ENCODE measurements around the gene STON2.
"Not testable (repeated sequence)": the region's sequence is repeated elsewhere in the genome, so short reads cannot be mapped to it uniquely, and the experiment has no call there.

Gene STON2

DNA sequence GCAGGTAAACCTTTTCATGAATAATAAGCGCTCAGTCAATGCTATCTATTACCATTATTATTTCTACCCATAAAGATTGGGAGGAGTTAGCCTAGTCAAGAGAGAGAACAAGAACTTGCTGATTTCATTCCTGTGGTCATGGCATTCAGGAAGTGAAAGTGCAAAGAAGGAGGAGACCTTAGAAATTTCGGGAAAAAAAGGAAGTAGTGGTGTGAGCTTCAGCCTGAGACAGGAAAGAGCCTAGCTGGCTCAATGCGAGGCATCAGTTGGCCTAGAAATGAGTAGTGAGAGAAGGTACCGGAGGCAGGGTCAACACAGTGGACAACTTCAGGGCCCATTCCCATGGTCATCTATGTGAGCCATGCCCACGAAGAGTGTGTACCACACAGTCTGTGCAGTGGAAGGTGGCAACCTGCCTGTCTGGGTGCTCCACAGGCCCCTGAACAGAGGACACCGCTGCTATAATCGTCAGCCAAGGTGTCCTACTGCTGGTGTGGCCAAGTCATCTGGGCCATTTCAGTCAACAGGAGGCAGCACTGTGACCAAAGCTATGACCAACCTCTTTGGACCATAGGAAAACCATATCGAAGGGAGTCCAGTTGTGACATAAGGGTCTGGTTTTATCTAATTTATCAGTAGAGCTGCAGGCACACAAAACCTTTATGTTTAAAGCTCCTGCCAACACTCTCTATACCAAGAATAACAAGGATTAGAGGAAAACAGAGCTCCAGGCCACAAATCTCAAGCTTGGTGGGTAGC is 16.2 kb upstream of the STON2 start:
- DNase-seq = no peak

DNA sequence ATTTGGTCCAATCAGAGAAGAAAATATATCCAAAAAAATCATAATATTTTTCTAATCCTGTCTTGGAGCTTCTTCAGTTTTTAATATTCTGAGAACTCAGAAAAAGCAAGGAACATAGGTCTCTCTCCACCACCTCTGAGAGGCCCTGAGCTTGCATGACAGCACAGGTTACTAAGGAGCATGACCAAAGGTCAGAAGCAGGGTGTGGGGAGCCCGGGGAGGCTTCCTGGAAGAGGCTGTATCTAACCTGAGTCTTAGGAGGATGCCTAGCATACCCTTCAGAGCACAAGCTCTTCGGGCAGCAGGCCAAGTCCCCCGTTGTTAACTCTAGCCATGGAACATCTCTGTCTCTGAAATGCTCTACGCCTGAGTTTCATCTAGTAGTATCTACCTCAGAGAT is 15.7 kb upstream of the STON2 start:
- DNase-seq = no peak

DNA sequence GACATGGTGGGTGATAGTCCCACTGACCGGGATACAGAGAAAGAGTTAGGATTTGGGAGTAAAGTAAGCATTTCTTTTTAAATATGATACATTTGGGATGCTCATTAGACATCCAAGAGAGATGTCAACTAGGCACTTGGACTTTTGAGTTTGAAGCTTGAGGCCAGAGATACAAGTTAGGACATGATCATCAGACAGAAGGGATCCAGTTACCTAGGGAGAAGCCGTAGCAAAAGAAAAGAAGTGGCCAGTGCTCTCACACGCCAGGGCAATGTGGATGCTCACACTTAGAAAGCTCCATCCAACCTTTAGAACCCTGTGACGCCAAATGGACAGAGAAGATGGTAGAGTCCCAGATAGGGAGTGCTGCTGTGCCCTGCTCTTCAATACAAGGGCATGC is 14.0 kb upstream of the STON2 start:
- no peak for DNase-seq

DNA sequence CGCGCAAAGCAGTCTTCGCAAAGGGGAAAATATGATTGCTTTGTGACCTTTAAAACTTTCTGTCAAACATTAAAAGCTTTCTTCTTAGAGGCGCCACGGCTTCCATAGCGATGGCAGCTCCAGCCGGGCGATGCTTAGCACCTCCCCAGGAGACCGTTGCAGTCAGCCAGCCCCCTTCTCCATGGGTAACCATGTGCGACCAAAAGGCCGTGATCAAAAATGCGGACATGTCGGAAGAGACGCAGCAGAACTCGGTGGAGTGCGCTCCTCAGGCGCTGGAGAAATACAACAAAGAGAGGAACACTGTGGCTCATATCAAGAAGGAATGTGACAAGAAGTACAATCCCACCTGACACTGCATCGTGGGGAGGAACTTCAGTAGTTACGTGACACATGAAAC is 12.7 kb upstream of the STON2 start:
- DNase-seq = no peak

DNA sequence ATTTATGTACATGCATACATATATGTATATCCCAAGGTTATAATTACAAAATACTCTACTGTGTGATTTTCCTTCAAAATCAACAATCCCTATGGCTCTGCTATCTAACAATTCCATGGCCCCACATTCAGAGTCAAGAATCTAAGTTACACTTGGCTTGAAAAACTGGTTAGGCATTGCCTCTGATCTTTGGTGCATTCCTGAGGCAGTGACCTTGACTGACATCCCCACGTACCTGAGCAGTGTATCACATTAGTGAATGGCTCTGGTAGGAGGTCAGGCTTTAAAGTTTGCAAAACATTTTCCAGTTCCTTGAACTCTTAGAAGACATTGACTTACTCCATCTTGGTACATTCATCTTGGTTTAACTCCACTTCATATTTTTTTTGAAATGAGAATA is 8.5 kb upstream of the STON2 start:
- DNase-seq = no peak

DNA sequence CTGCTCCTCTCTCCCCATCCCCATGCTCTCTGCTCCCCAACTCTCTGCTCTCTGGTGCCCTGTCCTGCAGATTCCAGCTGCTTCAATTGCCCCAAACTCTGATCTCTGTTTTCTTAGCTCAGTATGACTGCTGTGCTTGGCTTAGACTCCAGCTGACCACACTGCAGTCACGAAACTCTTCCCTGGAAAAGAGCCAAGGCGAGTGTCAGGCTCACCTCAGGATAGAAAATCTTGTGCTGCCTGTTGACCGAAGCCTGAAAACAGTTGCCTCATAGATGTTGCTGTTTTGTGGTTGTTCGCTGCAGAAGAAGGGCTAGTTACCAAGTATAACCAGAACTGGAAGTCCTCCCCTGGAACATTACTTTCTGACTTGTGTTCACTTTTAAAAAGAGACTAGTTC is 6.7 kb upstream of the STON2 start:
- DNase-seq = peak in 1 of 2 experiments; percentile 6

DNA sequence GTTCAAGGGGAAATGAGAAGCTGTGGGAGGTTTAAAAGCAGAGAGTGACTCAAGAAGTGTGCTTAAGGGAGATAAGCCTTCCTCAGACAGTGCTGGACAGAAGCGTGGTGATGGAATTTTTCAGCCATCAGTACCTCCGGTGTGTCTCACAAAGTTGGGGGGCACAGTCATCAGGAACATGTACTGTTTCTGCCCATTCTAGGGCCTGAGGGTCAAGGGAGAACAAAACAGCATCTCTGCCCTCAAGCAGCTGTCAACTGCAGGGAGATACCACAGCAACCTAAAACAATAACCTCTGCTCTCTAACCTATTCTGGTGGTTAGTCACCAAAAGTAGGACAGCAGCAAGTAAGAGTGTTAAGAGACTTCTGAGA is 2.0 kb upstream of the STON2 start:
- no peak for DNase-seq

DNA sequence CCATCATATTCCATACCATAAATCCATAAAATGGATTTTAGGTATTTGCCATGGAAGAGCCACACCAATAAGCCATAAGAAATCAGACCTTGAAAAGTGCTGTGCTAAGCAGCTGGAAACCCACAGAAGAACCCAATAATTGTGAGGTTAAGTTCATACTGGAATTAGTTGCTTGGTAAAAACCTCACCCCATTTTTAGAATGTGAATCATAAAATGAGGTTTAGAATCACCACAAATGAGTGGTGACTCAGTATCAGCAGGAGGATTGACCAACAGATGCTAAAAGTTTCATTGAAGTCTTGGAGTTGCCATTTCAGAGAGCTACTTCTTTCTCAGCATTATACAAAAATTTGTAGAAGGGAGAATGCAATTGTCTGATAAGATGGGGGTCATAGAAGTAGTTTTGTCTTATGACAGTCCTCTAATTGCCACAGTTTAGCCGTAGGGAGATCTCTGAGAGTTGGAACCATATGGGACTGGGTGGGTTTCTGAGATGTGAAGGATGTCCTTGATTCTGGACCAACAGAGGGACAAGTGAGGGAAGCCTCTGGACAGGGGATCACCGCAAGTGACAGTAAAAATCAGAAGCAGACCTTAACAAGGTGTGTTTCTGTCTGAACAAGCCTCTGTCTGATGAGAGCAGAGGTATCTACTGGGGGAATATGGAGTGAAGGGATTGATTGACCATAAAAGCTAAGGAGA is 1.4 kb upstream of the STON2 start:
- DNase-seq = no peak

DNA sequence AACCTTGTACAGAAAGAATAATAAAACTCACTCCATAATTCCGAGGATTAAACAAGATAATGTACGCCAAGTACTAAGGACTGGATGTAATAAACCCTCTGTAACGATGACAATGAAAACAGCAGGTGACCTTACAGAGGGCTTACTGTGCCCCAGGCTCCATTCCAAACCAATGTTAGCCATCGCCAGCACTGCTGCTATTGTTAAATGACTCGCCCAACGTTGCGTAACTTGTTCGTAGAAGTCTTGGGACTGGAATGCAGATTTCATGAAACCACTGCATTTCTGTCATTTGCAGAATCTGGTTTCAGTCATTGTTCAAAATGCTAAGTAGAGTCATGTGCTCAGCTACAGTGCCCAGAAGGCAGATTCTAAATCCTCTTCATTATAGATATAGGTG is 728 bp upstream of the STON2 start:
- peak; percentile 20 to 62 for DNase-seq

DNA sequence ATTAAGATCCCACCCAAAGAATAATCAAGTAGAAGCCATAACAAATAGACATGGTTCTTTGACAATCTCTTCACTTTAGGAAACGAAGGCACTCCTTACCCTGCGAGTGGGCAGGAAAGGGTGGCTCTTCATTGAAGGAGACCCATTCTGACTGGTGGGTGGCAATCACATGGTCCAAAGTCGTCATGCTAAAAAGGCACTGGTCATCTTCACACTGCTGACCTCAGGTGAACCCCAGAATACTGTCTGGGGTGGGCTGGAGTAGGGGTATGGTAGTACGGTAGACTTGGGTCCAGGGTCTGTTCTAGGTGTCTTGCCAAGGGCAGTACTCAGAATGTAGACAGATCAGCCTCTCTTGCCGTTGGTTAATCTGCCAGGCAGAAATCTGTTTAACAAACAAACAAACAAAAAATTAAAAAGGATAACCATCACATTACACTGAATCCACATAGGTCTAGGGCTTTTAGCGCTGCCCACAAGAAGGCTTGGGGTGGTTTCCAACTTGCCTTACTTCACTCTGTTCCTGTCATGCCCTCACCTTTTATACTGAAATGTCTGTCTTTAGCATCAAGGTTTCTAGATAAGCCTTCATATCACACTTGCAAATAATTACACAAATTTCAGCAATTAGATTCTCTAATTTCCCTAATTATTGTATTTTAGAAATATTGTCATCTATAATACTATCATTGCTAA is 1.8 kb downstream of the STON2 start:
- DNase-seq = no peak

DNA sequence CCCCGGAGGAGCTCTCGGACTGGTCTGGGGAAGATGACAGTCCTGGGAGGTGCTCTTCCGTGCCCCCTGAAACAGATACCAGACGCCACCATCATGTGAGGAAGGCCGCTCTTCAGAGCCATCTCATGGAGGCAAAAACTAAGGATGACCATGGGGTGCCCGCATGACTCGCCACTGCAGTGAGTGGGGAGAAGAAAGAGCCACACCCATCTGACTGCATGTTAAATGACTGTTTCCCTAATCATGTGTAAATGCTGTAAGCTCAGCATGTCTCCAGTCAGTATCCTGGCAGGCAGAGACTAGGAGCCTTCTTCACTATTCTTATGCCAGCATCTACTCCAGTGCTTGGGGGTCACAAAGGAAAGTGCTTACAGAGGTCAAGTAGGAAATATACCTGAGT is 4.0 kb downstream of the STON2 start:
- no peak for DNase-seq

DNA sequence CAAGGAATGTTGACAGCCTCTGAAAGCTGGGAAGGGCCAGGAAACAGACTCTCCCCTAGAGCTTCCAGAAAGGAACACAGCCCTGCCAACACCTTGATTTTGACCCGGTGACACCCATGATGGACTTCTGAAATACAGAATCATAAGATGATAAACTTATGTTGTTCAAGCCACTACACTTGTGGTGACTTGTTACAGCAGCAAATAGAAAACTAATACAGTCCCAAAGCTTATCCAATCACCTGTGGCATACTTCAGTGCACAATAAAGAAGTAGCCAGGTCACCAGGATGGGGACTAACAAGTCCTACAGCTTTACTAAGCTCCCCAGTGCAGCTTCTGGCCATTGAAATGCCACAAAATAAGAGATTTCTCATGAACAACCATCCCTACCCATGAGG is 5.4 kb downstream of the STON2 start:
- no peak for DNase-seq

DNA sequence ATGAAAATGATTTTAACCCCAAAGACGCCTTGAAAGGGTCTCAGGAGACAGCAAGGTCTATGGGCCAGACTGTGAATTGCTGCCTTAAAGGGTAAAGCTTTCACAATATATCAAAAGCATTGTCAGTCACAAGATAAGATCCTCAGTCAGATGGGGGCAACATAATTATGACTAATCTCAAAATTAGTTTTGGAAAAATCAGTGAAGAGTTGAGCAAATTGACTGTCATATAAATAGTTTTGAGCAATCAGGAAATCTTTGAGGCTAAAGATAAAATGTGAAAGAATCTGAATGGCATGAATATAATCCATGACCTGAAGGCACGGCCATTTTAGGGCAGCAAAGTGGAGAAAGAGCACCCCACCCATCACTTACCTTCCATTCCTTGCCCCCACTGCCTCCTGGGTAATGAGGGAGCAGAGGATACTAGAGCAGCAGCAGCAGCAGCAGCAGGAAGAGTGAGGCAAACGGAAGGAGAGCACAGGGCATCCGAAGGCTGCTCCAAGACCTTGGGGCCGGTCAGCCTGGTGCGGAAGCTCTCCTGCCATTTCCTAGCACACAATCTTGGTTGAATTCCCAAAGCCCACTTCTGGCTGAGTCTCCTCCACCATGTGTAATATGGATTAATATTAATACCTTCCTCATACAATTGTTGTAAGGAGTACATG is 7.0 kb downstream of the STON2 start:
- no peak for DNase-seq

DNA sequence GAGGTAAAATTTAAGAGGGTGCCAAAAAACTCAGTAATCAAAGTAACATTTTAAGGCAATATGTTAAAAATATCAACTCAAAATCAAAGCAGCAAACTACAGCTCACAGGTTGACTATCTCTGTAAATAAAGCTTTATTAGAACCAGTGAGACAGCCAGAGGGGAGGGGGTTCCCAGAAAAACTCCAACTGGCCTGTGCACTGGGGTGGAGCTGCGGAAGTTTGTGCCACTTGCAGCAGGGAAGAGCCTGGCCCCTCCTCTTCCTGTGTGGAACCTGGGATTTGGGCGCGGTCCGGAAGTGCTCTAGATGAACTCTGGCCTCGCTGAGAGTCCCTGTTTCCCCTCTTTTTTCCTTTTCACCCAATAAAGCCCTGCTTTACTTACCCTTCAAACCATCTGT is 8.1 kb downstream of the STON2 start:
- no peak for DNase-seq

DNA sequence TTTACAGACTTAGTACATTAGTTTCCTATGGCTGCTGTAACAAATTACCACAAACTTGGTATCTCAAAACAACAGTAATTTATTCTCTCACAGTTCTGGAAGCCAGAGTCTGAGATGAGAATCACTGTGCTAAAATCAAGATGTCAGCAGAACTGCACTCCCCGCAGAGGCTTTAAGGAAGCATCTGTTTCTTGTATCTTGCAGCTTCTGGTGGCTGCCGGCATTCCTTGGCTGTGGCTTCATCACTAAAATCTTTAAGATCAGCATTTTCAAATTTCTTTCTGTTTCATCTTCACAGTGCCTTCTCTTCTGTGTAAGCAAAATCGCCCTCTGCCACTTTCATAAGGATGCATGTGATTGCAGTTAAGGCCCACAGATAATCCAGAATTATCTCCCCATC is 9.4 kb downstream of the STON2 start:
- DNase-seq = no peak

DNA sequence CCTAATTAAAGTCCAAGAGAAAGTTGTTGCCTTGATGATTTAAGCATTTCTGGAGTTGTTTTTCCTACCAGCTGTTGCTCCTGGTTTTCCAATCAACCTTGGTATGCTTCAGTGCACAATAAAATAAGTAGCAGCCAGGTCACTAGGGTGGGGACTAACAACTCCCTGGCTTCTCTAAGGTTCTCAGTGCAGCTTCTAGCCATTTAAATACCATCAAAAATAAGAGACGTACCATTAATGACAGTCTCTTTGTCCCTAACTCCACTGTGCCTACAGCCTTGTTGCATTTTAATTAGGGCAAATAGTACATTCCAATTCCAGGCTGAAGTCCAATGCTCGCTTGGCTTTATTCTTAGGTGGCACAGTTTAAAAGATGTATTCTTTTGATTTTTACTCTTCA is 11.8 kb downstream of the STON2 start:
- DNase-seq = no peak

DNA sequence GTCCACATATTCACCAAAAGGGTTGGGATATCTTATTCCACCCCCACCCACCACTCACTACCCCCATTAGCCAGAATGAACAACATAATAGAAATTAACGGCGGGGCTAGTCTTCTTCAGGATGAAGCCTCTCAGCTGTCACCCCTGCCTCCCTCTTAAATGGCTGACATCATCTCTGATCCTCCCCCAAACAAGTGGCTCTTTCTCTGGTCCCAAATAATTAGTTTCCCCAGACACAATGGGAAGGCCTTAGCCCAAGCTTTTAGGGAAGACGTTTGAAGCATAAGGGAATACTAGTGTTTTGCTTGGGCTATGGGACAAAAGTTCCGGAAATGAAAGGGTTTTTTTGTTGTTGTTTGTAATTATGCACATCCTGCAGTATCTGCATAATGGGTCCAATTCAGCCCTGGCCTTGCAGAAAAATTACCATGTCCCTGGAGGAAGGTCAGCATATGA is 13.8 kb downstream of the STON2 start:
- DNase-seq = no peak

DNA sequence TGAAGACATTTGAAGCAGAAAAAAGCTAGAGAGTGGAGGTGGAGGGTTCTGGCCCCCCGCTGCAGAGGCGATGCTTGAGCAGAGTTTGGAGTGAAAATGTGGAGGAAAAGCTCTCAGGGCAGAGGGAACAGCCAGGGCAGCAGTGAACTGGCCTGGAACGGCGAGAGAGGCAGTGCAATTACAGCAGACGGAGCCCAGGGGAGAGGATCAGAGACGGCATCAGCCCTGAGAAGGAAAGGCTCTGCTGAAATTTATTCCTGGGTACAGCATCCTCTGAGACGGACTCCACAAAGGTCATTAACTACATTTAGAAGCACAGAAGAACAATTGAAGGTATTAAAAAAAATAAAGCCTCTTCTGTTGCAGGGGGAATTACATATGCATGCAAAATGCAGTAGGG is 14.2 kb downstream of the STON2 start:
- DNase-seq = no peak

DNA sequence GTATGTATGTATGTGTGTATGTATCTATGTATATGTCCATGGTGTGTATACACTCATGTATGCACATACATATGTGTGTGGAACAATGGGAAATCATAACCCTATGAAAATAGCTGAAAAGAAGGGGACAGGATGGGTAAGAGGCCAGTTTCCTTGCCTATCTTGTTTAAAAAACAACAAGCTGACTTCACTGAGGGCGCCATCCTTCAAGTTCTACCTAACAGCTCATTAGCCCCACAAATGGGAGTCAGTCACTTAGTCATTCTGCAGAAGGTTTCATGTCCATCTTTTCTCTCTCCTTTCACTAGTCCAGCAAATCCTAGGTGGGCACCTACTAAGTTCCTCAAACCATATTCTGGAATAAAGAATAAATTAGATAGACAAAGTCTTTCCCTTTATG is 14.7 kb downstream of the STON2 start:
- DNase-seq = no peak

DNA sequence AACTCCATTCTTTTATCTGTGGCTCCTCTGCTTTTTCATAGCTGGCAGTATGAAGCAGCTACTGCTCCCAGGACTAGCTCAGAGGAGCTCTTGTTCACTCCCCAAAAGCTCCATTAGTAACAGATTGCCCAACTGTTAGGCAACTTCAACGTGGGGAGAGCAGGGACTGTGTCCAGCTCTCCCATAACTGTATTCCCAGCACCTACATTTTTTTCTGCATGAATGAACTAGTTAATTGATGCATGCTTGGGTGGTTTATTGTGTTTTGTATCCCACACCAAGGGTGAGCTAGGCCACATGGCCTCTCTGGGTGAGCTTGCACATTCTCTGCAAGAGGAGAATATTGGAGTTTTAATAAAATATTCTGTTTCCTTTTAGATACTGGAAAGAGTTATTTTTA is 15.2 kb downstream of the STON2 start:
- peak in 1 of 2 experiments; percentile 30 for DNase-seq

DNA sequence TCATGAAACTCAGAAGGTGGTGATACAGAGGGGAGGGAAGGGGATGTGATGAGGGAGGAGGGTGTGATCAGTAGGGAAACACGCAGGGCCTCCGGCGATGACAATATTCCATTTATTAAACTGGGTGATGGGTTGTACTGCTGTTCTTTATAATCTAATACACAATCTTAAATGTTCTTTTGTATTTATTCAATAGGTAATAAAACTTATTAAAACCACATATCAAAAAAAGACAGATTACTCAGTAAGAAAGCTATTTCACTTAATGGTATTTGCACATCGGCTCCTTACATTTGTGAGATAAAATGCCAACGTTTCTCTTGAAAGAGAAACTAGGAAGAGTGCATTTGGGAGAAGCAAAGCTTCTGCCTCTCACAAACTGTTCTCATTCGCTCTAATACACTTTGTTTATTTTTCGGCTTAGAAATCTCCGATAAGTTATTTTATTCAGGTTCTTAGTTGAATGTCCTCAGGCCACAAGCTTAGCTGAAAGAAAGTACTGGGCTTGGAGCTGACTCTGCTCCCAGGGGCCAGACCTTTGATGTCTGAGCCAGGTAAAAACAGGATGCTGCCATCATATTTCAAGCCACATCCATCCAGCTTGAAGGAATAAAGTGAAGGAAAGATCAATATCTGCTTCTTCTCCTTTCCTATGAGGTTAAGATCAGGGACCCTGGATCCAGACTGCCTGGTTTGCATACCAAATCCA is 17.5 kb downstream of the STON2 start:
- no peak for DNase-seq

DNA sequence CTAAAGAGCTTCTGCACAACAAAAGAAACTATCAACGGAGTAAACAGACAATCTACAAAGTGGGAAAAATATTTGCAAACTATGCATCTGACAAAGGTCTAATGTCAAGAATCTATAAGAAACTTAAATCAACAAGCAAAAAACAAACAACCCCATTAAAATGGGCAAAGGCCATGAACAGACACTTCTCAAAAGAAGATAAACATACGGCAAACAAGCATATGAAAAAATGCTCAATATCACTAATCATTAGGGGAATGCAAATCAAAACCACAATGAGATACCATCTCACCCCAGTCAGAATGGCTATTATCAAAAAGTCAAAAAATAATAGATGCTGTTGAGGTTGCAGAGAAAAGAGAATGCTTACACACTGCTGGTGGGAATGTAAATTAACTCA is 20.1 kb downstream of the STON2 start:
- not testable (repeated sequence) for DNase-seq

DNA sequence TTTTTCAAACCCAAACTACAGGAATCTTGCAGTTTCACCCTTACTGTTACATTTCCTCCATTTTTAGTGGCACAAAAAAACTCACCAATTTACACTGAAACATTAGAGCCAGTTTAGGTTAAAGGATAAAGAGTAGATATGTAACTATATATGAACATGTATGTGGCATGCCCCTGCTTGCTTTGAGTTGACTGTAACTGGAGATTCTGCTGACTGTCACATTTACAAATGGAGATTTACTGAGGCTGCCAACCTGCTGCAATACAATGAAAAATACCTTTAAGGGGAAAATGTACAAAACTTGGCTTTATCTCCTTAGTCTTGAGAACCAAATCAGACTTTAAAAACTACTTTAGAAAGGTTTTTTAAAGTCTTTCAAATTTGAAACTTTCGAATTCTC is 28.3 kb downstream of the STON2 start:
- no peak for DNase-seq
